ENCODE results near the gene VRTN. TPM values are rescaled to one million over a fixed set of nuclear protein-coding genes. Genes with fewer than 3 reads are reported as not detected.

Gene VRTN
- total and polyA plus RNA-seq, 2 of the 8 experiments (the other 6 are each of a cell fraction or from before 2014, with no cell fraction given): 133 to 148 TPM

- TF ChIP-seq, protein P1, sequence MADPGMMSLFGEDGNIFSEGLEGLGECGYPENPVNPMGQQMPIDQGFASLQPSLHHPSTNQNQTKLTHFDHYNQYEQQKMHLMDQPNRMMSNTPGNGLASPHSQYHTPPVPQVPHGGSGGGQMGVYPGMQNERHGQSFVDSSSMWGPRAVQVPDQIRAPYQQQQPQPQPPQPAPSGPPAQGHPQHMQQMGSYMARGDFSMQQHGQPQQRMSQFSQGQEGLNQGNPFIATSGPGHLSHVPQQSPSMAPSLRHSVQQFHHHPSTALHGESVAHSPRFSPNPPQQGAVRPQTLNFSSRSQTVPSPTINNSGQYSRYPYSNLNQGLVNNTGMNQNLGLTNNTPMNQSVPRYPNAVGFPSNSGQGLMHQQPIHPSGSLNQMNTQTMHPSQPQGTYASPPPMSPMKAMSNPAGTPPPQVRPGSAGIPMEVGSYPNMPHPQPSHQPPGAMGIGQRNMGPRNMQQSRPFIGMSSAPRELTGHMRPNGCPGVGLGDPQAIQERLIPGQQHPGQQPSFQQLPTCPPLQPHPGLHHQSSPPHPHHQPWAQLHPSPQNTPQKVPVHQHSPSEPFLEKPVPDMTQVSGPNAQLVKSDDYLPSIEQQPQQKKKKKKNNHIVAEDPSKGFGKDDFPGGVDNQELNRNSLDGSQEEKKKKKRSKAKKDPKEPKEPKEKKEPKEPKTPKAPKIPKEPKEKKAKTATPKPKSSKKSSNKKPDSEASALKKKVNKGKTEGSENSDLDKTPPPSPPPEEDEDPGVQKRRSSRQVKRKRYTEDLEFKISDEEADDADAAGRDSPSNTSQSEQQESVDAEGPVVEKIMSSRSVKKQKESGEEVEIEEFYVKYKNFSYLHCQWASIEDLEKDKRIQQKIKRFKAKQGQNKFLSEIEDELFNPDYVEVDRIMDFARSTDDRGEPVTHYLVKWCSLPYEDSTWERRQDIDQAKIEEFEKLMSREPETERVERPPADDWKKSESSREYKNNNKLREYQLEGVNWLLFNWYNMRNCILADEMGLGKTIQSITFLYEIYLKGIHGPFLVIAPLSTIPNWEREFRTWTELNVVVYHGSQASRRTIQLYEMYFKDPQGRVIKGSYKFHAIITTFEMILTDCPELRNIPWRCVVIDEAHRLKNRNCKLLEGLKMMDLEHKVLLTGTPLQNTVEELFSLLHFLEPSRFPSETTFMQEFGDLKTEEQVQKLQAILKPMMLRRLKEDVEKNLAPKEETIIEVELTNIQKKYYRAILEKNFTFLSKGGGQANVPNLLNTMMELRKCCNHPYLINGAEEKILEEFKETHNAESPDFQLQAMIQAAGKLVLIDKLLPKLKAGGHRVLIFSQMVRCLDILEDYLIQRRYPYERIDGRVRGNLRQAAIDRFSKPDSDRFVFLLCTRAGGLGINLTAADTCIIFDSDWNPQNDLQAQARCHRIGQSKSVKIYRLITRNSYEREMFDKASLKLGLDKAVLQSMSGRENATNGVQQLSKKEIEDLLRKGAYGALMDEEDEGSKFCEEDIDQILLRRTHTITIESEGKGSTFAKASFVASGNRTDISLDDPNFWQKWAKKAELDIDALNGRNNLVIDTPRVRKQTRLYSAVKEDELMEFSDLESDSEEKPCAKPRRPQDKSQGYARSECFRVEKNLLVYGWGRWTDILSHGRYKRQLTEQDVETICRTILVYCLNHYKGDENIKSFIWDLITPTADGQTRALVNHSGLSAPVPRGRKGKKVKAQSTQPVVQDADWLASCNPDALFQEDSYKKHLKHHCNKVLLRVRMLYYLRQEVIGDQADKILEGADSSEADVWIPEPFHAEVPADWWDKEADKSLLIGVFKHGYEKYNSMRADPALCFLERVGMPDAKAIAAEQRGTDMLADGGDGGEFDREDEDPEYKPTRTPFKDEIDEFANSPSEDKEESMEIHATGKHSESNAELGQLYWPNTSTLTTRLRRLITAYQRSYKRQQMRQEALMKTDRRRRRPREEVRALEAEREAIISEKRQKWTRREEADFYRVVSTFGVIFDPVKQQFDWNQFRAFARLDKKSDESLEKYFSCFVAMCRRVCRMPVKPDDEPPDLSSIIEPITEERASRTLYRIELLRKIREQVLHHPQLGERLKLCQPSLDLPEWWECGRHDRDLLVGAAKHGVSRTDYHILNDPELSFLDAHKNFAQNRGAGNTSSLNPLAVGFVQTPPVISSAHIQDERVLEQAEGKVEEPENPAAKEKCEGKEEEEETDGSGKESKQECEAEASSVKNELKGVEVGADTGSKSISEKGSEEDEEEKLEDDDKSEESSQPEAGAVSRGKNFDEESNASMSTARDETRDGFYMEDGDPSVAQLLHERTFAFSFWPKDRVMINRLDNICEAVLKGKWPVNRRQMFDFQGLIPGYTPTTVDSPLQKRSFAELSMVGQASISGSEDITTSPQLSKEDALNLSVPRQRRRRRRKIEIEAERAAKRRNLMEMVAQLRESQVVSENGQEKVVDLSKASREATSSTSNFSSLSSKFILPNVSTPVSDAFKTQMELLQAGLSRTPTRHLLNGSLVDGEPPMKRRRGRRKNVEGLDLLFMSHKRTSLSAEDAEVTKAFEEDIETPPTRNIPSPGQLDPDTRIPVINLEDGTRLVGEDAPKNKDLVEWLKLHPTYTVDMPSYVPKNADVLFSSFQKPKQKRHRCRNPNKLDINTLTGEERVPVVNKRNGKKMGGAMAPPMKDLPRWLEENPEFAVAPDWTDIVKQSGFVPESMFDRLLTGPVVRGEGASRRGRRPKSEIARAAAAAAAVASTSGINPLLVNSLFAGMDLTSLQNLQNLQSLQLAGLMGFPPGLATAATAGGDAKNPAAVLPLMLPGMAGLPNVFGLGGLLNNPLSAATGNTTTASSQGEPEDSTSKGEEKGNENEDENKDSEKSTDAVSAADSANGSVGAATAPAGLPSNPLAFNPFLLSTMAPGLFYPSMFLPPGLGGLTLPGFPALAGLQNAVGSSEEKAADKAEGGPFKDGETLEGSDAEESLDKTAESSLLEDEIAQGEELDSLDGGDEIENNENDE (IDR thresholded peaks at IDR 0.05; ENCODE audit: insufficient replicate concordance, low read length): no peak
- TF ChIP-seq TCF12 (IDR thresholded peaks at IDR 0.05; ENCODE audit: low read depth, low read length) (no peak), SAP30 (IDR thresholded peaks at IDR 0.05; ENCODE audit: insufficient read depth, insufficient replicate concordance, low read length) (no peak), KDM1A (IDR thresholded peaks at IDR 0.05; ENCODE audit: borderline replicate concordance, low read length) (no peak), PHF8 (conservative IDR thresholded peaks at IDR 0.05; ENCODE audit: low read depth, low read length) (no peak), RNF2 (IDR thresholded peaks at IDR 0.05; ENCODE audit: borderline replicate concordance, low read depth, low read length, missing control alignments, poor library complexity, severe bottlenecking) (no peak), RFX5 (IDR thresholded peaks at IDR 0.05; ENCODE audit: borderline replicate concordance, low read depth, low read length) (no peak), CEBPB (IDR thresholded peaks at IDR 0.05; ENCODE audit: low read depth, low read length) (no peak)
- TF ChIP-seq, protein P2, sequence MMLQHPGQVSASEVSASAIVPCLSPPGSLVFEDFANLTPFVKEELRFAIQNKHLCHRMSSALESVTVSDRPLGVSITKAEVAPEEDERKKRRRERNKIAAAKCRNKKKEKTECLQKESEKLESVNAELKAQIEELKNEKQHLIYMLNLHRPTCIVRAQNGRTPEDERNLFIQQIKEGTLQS (IDR thresholded peaks at IDR 0.05; ENCODE audit: insufficient read depth, low read depth, low read length): no peak
These were observed 55.5 kb downstream of the VRTN start (continued) for GRCh38 chr14:74403619-74404417.
